Cortex of kidney (tissue), 1 donor: ENCODE data around the gene PDE6G.
"Not testable (repeated sequence)": the region's sequence is repeated elsewhere in the genome, so short reads cannot be mapped to it uniquely, and the experiment has no call there.

Experiments
- DNase-seq: peaks from one replicate; lab custom pipeline; 2025; lab: John Stamatoyannopoulos, UW

The PDE6G gene

DNA sequence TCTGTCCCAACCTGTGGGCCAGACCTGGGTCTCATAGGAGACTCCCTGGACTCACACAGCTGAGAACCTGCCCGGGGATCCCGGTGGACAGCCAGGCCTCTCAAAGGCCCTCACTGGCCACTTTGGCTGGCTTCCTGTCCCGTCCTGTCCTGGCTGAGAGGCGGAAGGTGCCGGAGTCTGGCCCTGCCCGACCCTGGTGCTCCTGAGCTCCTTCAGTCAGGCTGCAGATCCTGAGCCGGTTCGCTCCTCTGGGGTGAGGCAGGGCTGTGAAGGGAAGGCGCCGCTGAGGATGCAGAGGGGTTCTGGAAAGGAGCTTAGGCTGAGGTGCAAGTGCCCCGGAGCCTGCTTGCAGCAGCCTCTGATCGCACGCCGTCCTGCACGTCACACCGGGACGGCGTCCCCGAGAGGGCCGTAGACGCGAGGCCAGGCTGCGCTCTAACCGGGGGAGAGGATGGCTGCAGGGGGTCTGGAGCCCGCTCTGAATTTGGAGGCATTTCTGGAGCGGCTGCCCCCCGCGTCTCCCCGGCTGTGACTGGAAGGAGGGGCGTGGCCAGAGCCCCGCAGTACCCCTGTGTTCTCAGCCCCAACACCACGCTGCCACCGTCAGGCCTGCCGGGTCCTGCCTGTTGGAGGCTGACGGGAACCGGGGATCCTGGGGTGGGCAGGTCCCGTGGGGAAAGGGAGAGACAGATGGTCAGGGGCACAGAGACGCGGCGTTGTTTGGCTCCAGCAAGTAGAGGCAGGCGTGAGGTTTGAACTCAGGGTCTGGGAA, 31.6 kb upstream of the PDE6G start:
- no peak for DNase-seq

DNA sequence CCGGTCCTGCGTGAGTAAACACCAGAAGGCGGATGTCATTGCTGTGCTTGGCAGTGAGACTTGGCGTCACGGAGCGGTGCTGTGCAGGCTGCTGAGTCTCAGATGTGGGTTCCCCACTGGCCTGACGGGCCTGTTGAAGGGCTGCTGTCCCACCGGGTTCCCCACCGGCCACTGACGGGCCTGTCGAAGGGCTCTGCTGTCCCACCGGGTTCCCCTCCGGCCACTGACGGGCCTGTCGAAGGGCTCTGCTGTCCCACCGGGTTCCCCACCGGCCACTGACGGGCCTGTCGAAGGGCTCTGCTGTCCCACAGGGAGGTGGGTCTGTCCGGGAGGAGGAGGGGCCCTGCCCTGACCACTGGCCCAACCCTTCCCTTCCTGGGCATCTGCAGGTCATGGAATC, 30.3 kb upstream of the PDE6G start:
- no peak for DNase-seq

DNA sequence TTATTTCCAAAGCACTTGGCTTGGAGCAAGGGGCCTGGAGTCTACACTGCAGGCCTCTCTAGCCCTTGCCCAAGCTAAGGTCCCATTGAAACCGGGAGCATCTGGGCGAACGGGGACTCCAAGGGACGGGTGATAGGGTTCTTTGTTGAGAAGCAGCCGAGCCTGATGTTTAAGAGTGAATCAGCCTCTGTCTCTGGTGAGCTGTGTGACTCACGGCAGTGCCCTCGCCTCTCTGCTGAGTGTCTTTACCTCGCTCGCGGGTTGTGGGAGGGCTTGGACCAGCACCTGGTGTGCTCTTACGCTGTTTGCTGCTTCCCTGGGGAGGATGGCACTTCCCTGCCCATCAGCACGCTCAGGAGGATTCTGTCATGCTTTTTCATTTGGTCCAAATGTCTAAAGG, 28.8 kb upstream of the PDE6G start:
- DNase-seq, result no peak

DNA sequence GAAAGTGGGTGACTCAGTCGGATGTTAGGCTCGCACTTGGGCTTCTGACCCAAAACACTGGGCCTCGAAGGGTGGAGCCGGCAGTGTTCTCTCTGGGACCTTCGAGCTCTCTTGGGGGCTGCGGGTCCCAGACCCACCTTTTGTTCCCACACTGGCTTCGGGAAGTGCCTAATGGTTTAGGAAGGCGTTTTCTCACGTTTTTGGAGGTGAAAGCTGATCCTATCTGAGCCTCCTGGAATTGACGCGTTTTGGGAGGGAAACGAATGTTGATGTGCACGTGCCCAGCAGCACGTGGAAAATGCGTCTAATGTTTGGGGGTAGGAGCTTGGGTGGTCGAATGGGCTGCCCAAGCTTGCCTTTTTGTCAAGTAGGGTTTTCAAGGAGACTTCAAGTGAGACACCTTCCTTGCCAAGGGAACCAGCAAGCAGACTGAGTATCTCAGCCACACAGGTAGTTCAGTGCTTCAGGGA, 28.1 kb upstream of the PDE6G start:
- DNase-seq, result no peak

DNA sequence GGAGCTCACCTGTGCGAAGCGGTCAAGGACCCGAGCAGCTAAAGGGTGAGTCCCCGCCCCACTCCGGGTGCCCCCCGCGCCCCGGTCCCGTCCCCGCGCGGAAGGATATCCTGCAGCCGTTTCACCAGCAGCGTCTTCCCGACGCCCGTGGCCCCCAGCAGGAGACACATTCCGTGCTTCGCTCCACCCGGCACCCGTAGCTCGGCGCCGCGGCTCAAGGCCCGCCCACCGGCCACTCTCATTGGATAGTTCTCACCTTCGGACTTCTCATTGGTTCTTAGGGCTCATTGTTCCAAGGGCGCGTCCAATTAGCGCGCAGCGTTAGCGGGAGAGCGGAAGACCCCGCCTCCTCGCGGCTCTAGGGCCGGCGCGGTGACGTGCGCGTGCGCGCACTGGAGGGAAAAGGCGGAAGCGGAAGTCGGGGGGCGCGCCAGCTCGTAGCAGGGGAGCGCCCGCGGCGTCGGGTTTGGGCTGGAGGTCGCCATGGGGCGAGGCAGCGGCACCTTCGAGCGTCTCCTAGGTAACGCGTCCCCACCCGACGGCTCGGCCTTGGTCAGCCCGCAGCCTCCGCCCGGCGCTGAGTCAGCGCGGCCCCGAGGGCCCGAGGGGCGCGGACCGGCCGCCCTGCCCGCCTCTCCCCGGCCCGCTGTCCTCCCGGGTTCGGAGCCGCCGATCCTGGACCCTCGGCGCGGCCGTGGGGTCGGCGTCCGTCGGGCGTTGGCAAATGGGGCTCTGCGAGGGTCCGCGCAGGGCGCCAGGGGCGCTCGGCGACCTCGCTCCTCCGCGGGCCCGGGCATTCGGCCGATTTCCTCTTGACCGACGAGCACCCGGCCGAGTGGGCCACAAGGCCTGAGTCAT, 27.5 kb upstream of the PDE6G start, which contains the start of the genes ARL16 and HGS:
ARL16 (minus strand) TSS at position 214 of the 858 bp plus-strand sequence; CDS start at position 170, 44 bp downstream.
HGS (plus strand) TSS at position 428 of the 858 bp plus-strand sequence; CDS start at position 484, 56 bp downstream.
- DNase-seq, result peak; percentile 84

DNA sequence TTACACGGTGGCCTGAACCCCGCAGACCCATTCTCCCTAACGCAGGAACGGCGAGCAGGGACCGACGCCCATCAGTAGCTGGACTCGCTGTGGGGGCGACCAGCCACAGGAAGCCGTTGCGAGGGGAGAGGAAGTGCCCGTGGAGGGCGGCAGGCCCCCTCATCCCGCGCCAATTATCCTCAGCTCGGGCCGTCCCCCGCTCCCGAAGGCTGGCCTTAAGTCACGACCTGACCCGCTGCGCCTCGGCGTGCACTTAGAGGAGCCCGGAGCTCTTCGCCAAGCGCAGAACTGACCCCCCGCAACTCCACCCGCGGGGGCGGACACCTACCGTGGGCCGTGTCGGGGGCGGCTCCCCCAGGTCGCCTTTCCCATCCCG, 26.9 kb upstream of the PDE6G start:
- no peak for DNase-seq

DNA sequence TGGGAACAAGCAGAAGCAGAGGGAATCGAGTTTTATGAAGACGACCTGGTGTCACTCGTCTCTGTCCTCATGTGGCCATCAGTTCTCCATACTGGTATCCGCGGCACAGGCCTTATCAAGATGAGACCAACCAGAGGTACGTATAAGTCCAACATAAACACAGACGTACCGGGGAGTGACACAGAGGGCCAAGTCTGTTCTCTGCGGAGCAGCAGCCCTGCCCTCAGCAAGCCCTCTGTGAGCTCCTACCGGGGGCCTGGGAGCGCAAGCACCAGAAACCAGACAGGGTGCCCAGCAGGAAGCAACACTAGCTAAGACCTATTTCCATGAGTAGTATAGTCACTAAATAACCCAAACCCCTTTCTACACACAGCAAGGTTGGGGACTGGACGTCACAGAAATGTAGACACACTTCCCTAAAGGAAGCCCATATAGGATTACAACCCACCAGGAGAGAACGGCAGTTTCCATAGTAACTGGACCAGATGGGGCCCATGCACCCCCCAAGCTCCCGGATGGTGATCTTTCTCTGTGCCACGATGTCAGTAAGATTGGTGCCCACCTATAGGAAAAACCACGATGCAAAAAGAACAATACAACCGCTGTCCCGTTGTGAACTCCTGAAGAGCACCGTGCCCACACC, 26.3 kb upstream of the PDE6G start:
- no peak for DNase-seq

DNA sequence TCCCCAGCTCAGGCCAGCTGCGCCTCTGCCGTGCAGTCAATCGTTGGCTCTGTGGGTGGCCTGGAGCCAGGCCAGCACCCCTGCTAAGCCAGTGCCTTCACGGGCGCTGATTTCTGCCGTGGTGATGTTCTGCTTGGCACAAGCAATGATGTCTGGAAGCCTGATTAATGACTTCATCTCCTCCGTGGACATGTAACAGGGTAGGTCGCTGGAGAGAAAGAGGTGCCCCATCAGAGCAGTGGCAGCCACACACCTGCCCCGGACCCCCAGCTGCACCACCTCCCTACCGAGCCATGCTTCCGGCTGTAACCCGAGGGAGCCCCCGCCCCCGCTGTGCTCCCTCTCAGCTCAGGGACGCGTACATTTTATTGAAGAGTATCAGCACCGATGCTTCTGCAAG, 25.3 kb upstream of the PDE6G start:
- DNase-seq, result no peak

DNA sequence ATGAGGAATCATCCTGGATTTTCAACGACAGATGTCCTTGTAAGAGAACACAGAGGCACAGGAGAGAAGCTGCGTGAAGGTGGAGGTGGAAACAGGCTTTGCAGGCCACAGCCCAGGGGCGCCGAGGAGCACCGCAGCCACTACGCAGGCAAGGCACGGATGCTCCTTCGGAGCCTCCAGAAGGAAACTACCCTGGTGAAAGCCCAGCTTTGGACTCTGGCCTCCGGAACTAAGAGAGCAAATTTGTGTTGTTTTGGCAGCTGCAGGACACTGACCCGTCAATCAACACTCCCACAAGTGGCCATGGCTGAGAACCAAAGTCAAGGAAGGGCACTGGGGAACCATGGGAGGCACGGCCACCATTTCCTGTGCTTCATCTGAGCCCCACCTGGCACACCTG, 23.8 kb upstream of the PDE6G start:
- no peak for DNase-seq

DNA sequence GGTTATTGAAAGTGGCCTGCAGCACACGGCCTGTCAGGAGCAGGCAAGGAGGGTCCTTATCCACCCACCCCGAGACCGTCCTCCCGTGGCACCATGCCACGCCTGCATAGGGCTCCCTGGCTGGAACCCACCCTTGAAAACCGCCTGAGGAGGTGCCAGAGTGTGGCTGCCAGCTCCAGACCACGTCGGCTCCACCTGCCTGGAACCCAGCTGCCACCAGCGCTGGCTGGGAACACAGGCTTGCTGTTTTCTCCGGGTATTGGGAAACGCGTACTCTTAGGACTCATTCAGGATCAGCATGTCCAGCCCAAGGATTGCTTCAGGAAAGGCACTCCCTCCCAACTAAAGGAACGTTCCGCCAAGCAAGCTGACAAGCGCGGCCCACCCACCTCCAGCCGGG, 20.6 kb upstream of the PDE6G start:
- DNase-seq, result no peak

DNA sequence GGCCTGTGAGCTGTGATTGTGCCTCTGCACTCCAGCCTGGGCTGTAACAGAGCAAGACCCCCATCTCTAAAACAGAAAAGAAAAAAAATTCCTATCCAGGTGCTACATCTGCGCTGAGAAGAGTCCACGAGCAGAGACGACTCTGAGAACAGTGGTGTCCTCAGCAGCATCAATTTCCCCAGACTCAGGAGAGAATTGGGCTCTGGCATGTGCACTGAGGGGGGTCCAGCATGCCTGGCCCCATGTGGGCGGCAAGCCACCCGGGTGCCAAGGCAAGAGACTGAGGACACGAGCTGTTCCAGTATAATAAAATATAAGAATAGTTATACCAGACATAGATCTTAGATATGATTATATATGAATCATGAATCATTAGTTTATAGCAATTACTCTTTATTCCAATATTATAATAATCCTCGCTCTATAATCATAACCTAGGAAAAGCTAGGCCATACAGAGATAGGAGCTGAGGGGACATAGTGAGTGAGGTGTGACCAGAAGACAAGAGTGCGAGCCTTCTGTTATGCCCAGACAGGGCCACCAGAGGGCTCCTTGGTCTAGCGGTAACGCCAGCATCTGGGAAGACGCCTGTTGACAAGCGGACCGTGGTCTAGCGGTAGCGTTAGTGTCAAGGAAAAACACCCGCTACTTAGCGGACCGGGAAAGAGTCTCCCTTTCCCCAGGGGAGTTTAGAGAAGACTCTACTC, 19.3 kb upstream of the PDE6G start:
- not testable (repeated sequence) for DNase-seq

DNA sequence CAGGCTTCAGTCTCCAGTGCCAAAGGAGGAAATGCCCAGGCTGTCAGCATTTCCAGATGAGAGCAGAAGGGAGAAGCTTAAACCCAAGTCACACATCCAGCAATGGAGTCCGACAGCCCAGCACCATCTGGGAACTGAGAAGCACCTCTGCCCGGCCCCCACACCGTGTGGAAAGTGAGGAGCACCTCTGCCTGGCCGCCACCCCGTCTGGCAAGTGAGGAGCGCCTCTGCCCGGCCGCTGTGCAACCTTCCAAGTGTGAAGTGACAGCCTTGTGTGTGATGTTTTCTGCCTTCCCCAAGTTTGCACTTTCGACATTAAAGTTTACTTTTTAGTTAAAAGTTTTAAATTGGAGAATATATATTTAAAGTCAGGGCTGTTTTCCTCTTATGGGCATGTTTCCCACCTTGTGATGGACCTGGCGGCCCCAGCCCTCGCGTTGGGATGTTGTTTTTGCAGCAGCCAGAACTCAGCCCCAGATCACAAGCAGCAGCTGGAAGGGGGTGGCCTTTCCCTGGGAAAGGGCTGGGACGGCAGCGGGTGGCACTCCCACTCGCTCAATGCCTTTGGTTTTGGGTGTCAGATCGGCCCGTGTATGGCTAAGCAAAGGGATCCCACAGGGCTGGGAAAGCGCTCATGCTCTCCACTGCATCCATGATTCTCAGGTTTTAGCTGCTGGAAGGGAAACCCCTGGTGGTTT, 17.4 kb upstream of the PDE6G start:
- DNase-seq, result no peak

DNA sequence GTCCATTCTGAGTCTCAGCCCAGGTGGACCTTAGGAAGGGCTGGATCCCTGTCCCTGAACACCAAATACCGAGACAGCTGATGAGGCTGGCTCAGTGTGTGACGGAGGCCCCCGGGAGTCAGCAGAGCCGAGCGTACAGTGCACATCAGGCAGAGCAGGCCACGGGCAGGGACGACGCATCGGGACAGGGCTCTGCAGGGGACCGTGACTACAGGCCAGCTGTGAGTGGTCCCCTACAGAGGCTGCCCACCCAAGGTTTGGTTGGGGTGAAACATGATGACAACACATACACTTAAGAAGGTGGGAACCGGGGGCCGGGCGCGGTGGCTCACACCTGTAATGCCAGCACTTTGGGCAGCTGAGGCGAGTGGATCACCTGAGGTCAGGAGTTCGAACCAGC, 16.6 kb upstream of the PDE6G start:
- no peak for DNase-seq

DNA sequence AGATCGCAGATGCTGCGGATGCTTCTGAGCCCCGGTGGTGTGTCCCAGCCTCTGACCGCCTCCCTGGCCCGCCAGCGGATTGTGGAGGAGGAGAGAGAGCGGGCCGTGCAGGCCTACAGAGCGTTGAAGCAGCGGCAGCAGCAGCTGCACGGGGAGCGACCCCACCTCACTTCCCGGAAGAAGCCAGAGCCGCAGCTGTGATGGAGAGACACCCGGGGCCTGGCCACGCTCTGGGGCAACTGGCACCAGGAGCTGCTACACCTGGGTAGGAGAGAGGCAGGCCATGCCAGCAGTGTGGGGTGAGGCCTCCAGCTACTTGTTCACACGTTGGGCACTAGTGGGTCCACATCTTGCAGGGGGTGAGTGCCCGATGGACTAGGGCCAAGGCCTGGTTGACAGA, 16.2 kb upstream of the PDE6G start:
- DNase-seq, result no peak

DNA sequence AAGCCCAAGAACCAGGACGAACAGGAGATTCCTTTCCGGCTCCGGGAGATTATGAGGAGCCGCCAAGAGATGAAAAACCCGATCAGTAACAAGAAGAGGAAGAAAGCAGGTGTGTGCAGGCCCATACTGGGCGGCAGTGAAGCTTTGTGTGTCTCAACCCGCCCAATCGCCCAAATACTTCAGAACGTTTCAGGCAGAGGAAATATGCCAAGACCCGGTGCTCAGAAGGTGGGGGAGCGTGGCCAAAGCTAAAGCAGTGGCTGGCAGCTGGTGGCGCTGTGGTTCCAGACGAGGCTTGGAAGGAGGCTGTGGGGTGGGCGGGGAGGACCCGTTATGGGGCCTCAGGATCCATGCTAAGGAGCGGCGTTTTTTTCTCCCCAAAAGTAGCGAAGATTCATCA, 11.4 kb upstream of the PDE6G start:
- DNase-seq, result no peak

DNA sequence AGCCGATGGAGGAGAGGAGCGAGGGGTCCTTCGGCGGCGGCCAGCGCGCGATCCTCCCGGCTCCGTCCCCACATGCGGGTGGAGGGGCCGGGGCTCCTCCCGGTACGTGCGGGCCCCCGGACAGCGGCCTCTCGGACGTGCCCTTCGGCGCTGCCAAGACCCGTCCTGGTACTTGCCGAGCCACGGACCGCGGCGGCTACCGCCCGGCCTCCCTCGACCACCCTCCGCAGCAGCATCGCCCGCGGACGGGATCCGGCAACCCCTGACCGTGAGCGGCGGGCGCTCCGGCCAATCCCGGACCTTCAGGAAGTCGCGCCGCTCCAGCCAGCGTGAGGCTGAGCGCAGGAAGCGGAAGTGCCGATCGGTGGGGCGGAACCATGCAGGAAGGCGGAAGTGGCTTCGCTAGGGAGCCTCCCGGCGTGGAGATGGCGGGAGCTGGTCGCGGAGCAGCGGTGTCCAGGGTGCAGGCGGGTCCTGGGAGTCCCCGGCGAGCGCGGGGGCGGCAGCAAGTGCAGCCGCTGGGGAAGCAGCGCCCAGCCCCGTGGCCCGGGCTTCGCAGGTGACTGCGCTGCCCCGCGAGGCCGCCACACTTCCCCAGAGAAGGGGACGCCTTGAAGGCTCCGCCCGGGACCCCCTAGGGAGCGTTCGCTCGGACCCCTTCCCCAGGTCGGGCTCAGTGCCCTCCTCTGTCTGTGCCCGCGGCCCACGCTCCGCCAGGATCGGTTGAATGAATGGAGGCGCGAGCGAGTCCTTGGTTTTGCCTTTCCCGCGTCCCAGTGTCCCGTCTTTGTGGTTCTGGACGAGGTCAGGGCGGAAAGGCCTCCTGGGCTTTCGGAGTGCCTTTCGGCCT, 10.2 kb upstream of the PDE6G start, which contains the start of the genes CCDC137 and OXLD1:
CCDC137 (plus strand) TSS at position 396 of the 850 bp plus-strand sequence; CDS start at position 426, 30 bp downstream.
OXLD1 (minus strand) TSS at position 264 of the 850 bp plus-strand sequence; CDS start at position 236, 28 bp downstream.
- DNase-seq, result no peak

DNA sequence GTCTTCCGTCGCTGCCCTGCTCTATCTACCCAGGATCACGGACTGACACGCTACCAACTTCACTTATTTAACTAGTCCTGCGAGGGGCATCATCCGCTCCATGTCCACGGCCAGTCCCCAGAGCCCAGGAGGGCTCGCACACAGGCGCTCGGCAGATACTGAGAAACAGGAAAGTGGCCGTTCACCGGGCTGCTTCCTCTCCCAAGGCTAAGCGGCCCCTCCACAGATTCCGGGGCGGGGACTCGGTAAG, 9.7 kb upstream of the PDE6G start:
- DNase-seq, result no peak

DNA sequence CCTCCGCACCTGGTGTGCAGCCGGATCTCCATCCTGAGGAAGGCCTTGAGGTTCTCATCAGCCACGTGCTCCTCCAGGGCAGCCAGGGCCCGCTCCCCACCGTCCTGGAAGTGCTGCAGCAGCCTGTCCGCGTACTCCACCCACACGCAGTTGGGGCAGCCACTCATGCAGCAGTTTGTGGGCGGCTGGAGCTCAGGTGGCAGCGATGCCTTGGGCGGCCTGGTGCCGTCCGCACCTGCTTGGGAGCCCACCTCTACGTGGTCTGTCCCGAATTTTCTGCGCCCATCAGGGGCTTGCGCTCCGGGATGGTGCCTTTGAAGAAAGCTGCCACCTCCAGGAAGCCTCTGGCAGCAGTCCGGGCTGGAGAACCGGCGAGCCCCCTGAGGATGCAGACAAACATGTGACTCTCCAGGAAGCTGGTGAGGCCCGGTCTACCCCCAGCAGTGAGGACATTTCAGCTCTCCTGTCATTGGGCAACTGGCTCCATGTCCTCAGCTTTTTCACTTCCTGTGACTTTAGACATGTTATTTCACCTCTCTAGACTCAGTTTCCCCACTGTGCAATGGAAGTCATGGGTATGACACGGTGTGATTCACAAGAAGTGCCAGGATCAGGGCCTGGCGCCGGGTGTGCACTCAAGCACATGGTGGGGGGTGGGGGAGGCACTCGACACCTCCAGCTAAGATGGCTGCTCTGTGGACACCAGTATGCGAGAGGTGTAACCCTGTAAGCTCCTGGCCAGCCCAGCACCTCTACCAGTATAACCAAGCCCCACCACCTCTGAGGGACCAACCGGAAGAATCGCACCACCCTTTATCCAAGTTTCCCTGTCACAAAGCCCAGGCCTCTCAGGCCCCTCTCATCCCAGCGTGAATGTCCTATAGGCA, 9.1 kb upstream of the PDE6G start:
- DNase-seq, result no peak

DNA sequence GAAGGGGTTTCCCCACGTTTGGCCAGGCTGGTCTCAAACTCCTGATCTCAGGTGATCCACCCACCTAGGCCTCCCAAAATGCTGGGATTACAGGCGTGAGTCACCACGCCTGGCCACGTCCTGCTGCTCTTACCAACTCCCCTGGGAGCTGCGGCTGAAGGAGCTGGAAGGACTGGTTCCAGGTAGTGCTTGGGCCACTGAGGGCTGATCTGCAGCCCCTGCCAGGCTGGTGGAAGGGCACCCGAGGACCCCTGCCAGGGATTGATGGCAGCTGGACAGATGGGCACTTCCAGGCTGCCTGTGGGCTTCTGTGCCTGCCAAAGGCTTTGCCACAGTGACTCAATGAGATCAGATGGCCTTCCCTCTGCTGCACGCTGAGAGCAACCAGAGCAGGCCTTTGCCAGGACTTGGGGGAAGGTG, 7.7 kb upstream of the PDE6G start:
- no peak for DNase-seq
